A673 (cell line): ENCODE results near the gene PLK4. TPM values are rescaled to one million over a fixed set of nuclear protein-coding genes. Genes with fewer than 3 reads are reported as not detected.

Experiments
- BruUV-seq: library from RNA; stranded (reverse); fragments of 400-500 nt; replicated peaks from 2 replicates; lab custom pipeline; 2021; lab: Mats Ljungman, UMichigan
- CTCF ChIA-PET: fragments of 300-600 bp; sonication (Branson Sonifier 250); formaldehyde crosslinking; loops from one replicate; lab custom pipeline; 2022; ENCODE audit warnings: antibody characterized with exemption; lab: Charles Lee
- POLR2A ChIA-PET: fragments of 300-600 bp; sonication (Branson Sonifier 250); formaldehyde crosslinking; loops from one replicate; lab custom pipeline; 2022; ENCODE audit warnings: antibody characterized with exemption; ENCODE audit not compliant: low non-redundant PET; lab: Charles Lee
- DNase-seq: peaks from one replicate; pipeline ENCODE4 v3.0.0-alpha.2; 2015; ENCODE audit warnings: low spot score
- H3K27ac ChIP-seq: fragments of 200-600 bp; sonication (generic); 2 replicates; pipeline ENCODE4 v1.5.1; 2016; ENCODE audit warnings: mixed run types, low read depth, mild to moderate bottlenecking, mixed read lengths, antibody characterized with exemption, low read length; ENCODE audit not compliant: poor library complexity, severe bottlenecking
- H3K27me3 ChIP-seq: fragments of 200-600 bp; sonication (generic); replicated peaks from 2 replicates; pipeline ENCODE4 v1.6.1; 2017; ENCODE audit warnings: mixed run types, low read depth, mild to moderate bottlenecking, mixed read lengths, antibody characterized with exemption, low read length; ENCODE audit not compliant: insufficient read depth, poor library complexity
- H3K36me3 ChIP-seq: fragments of 200-600 bp; sonication (generic); 2 replicates; pipeline ENCODE4 v1.6.1; 2016; ENCODE audit warnings: mixed run types, mild to moderate bottlenecking, mixed read lengths, antibody characterized with exemption, low read length; ENCODE audit not compliant: insufficient read depth, poor library complexity, severe bottlenecking
- H3K4me1 ChIP-seq: fragments of 200-600 bp; sonication (generic); 2 replicates; pipeline ENCODE4 v1.6.1; 2017; ENCODE audit warnings: mixed run types, mild to moderate bottlenecking, mixed read lengths, antibody characterized with exemption, low read length; ENCODE audit not compliant: insufficient read depth, poor library complexity, severe bottlenecking
- H3K4me3 ChIP-seq: fragments of 200-600 bp; sonication (generic); 2 replicates; pipeline ENCODE4 v1.5.1; 2016; ENCODE audit warnings: low read depth, mixed run types, mild to moderate bottlenecking, mixed read lengths, low read length; ENCODE audit not compliant: poor library complexity, severe bottlenecking
- H3K9me3 ChIP-seq: fragments of 200-600 bp; sonication (generic); 2 replicates; pipeline ENCODE4 v1.6.1; 2016; ENCODE audit warnings: mixed run types, low read depth, mild to moderate bottlenecking, mixed read lengths, antibody characterized with exemption, low read length; ENCODE audit not compliant: poor library complexity, severe bottlenecking
- EZH2 ChIP-seq: fragments of 200-600 bp; sonication (generic); IDR thresholded peaks from 2 replicates; pipeline ENCODE4 v1.6.1; 2017; ENCODE audit warnings: borderline replicate concordance, low read depth, mild to moderate bottlenecking, mixed read lengths, antibody characterized with exemption, low read length; ENCODE audit not compliant: poor library complexity, severe bottlenecking
- intact Hi-C: fragments of 100-400 bp; cut with micrococcal nuclease; formaldehyde crosslinking; loops from one replicate; pipeline ENCODE4 v1.10.0; 2022; ENCODE audit not compliant: unreplicated experiment
- total RNA-seq: library from RNA; stranded (reverse); gene quantifications from 2 replicates; pipeline ENCODE4 v1.2.3, GENCODE V29; 2021
- TF ChIP-seq, protein P1 (sequence below): fragments of 300-800, 200-600 bp; sonication (generic); conservative IDR thresholded peaks from 2 replicates; pipeline ENCODE4 v1.5.1; 2017; ENCODE audit warnings: low read depth, mild to moderate bottlenecking, antibody characterized with exemption, low read length, moderate library complexity, mixed read lengths

The PLK4 gene
- total RNA-seq, 1 experiment from 2014 or later = 52.4 TPM

DNA sequence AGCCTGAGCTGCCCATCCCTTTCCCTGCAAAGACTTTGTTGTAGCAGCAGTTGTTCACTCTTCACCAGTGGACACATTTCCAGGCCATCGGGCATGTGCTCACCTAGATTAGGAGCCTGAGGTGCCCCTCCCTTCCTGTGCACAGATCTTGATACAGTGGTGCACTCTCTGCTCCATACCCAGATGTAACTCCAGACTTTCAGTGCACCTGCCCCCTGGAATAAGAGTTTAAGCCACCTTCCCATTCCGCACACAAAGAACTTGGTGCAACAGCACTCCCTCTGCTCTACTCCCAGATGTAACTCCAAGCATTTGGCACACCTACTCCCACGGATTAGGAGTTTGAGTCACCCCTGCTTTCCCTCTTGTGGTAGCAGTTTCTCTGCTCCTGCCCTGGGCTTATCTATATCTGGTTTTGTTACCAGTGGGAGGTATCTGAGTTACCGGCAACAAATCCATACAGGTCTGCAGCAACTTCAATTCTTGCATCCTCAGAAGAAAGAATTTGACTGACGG is 36.0 kb upstream of the PLK4 start:
- no peak for DNase-seq
- no peaks in the 10 kb centered on the region for H3K27me3 ChIP-seq
- intact Hi-C loops = no loop called here
- H3K4me3 ChIP-seq = no peak overlapping the region
- H3K27ac ChIP-seq = no peak overlapping the region
- ChIA-PET POLR2A (no interaction called here), CTCF (no interaction called here)
- BruUV-seq = no TSS peak
- no peaks in the 10 kb centered on the region for H3K4me1 ChIP-seq
- no peaks in the 10 kb centered on the region for H3K36me3 ChIP-seq
- peaks cover 14% of the 10 kb centered on the region for H3K9me3 ChIP-seq
- TF ChIP-seq, protein P1, sequence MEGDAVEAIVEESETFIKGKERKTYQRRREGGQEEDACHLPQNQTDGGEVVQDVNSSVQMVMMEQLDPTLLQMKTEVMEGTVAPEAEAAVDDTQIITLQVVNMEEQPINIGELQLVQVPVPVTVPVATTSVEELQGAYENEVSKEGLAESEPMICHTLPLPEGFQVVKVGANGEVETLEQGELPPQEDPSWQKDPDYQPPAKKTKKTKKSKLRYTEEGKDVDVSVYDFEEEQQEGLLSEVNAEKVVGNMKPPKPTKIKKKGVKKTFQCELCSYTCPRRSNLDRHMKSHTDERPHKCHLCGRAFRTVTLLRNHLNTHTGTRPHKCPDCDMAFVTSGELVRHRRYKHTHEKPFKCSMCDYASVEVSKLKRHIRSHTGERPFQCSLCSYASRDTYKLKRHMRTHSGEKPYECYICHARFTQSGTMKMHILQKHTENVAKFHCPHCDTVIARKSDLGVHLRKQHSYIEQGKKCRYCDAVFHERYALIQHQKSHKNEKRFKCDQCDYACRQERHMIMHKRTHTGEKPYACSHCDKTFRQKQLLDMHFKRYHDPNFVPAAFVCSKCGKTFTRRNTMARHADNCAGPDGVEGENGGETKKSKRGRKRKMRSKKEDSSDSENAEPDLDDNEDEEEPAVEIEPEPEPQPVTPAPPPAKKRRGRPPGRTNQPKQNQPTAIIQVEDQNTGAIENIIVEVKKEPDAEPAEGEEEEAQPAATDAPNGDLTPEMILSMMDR = no peak
- no peak for TF ChIP-seq EZH2

DNA sequence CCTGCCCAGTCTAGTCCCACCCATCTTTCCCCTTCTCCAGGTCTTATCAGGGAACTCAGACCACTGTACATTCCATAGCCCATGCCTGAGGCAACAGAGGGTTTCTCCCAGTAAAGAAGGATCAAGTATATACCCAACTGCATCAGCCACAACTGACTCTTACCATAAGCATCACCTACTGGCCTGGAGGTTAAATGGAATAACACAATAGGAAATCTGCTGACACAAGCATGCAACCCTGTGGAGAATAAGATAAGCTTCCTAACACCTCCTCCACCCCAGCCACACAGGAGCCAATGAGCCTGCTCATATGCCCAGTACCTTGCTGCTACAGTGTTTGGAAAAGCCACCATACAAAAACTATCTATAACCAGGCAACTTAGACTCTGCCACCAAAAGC is 34.6 kb upstream of the PLK4 start:
- Histone ChIP-seq H3K36me3 (no peaks in the 10 kb centered on the region), H3K27ac (no peak overlapping the region), H3K27me3 (no peaks in the 10 kb centered on the region), H3K4me3 (no peak overlapping the region), H3K9me3 (peaks cover 20% of the 10 kb centered on the region), H3K4me1 (no peaks in the 10 kb centered on the region)
- BruUV-seq = no TSS peak
- TF ChIP-seq EZH2 = no peak
- TF ChIP-seq, protein P1 = no peak
- ChIA-PET CTCF (no interaction called here), POLR2A (no interaction called here)
- intact Hi-C loops = no loop called here
- no peak for DNase-seq

DNA sequence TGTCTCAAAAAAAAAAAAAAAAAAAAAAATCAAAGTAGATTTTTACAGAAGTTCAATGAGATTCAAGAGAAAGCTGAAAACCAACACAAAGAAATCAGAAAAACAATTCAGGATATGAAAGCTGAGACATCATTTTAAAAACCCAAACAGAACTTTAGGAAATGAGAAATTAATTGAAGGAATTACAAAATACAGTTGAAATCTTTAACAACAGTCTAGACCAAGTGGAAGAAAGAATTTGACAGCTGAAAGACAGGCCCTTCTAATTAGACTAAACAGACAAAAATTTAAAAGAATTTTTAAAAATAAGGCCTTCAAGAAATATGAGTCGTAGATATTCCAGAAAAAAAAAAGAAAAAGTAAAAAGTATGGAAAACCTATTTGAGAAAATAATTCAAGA is 33.9 kb upstream of the PLK4 start:
- CTCF ChIA-PET = no interaction called here
- intact Hi-C loops = no loop called here
- POLR2A ChIA-PET = no interaction called here

More for the DNA sequence above, 33.9 kb upstream of the PLK4 start:
- H3K9me3 ChIP-seq = peaks cover 20% of the 10 kb centered on the region
- no peak overlapping the region for H3K27ac ChIP-seq
- TF ChIP-seq EZH2 = no peak
- TF ChIP-seq, protein P1 = no peak
- no peak overlapping the region for H3K4me3 ChIP-seq
- H3K36me3 ChIP-seq = no peaks in the 10 kb centered on the region
- H3K4me1 ChIP-seq = no peaks in the 10 kb centered on the region
- no peaks in the 10 kb centered on the region for H3K27me3 ChIP-seq
- no TSS peak for BruUV-seq
- no peak for DNase-seq
